ENCODE data around the gene RAPGEF3. TPM values are rescaled to one million over a fixed set of nuclear protein-coding genes. Genes with fewer than 3 reads are reported as not detected.

RAPGEF3 gene
- total and polyA plus RNA-seq, 4 donors = 8.3 to 40.4 (median 18.9) TPM

DNA sequence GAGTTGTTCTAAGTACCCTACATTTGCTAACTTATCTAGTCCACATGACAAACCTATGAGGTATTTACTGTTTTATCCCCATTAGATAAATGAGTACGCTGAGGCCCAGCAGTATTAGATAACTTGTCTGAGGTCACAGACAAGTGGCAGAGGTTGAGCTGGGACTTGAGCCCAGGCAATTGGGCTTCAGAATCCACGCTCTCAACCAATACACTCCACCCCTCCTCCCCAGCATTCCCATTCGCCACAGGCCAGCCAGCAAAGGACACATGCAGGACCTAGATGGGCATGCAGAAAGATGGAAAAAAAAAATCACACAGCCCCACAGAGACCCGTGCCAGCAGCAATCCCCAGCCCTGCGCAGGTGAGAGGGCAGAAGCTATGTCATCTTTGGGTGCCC, 48.7 kb upstream of the RAPGEF3 start:
- TF ChIP-seq, protein P1, sequence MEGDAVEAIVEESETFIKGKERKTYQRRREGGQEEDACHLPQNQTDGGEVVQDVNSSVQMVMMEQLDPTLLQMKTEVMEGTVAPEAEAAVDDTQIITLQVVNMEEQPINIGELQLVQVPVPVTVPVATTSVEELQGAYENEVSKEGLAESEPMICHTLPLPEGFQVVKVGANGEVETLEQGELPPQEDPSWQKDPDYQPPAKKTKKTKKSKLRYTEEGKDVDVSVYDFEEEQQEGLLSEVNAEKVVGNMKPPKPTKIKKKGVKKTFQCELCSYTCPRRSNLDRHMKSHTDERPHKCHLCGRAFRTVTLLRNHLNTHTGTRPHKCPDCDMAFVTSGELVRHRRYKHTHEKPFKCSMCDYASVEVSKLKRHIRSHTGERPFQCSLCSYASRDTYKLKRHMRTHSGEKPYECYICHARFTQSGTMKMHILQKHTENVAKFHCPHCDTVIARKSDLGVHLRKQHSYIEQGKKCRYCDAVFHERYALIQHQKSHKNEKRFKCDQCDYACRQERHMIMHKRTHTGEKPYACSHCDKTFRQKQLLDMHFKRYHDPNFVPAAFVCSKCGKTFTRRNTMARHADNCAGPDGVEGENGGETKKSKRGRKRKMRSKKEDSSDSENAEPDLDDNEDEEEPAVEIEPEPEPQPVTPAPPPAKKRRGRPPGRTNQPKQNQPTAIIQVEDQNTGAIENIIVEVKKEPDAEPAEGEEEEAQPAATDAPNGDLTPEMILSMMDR (IDR thresholded peaks at IDR 0.05; ENCODE audit: control extremely low read depth, extremely low read depth) = no peak
- peaks cover 0 to 10% (median 0%) of the 10 kb centered on the region in 4 donors for H3K36me3 ChIP-seq (ENCODE audit: control insufficient read depth in 4 of 4, insufficient read depth in 4 of 4, low read length in 4 of 4)
- no peaks in the 10 kb centered on the region for H3K27me3 ChIP-seq (ENCODE audit: control insufficient read depth in 3 of 3, insufficient read depth in 3 of 3, low read length in 2 of 3)
- ATAC-seq (ENCODE audit: insufficient read depth, low FRiP score) (no peak), DNase-seq (no peak)
- 46 to 66% methylated on average over 5 of the region's 5 CpGs for WGBS, 2 donors
- no peaks in the 10 kb centered on the region for H3K9me3 ChIP-seq (ENCODE audit: control insufficient read depth in 4 of 4, insufficient read depth in 3 of 4, low read length in 3 of 4)
- H3K27ac ChIP-seq (ENCODE audit: low read depth in 1 of 2, low read length in 1 of 2) = peak overlapping the region; percentile 76 to 91
- H3K4me3 ChIP-seq = no peak overlapping the region
- H3K9ac ChIP-seq (ENCODE audit: insufficient read depth in 1 of 2, low read length in 2 of 2) = no peak overlapping the region
- peaks cover 19 to 68% (median 56%) of the 10 kb centered on the region in 5 donors for H3K4me1 ChIP-seq (ENCODE audit: control insufficient read depth in 5 of 5, insufficient read depth in 5 of 5, low read length in 5 of 5)

DNA sequence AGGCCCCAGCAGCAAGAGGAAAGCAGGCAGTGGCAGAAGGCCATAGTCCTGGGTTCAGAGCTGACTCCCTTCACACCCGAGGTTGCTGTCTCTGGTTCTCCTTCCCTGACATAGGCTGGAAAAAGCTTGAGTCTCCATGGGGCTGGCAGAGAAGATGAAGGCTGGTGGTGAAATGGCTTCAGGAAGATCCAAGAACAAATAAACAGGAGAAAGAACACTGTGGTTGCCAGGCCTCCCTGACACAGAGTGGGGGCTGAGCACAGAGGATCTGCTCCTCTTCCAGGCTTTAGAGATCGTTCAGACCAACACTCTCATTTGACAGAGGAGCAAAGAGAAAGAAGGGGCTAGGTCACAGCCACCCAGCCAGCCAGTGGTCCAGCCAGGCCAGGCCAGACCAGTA, 46.7 kb upstream of the RAPGEF3 start:
- WGBS, 2 donors = 34 to 36% methylated on average over 2 of the region's 2 CpGs
- Histone ChIP-seq H3K4me1 (ENCODE audit: control insufficient read depth in 5 of 5, insufficient read depth in 5 of 5, low read length in 5 of 5) (peaks cover 9 to 68% (median 49%) of the 10 kb centered on the region in 5 donors), H3K9ac (ENCODE audit: insufficient read depth in 1 of 2, low read length in 2 of 2) (no peak overlapping the region), H3K9me3 (ENCODE audit: control insufficient read depth in 4 of 4, insufficient read depth in 3 of 4, low read length in 3 of 4) (no peaks in the 10 kb centered on the region), H3K4me3 (no peak overlapping the region), H3K27me3 (ENCODE audit: control insufficient read depth in 3 of 3, insufficient read depth in 3 of 3, low read length in 2 of 3) (no peaks in the 10 kb centered on the region), H3K27ac (ENCODE audit: low read depth in 1 of 2, low read length in 1 of 2) (peak overlapping the region in 1 of 2 donors; percentile 65), H3K36me3 (ENCODE audit: control insufficient read depth in 4 of 4, insufficient read depth in 4 of 4, low read length in 4 of 4) (peaks cover 0 to 10% (median 4%) of the 10 kb centered on the region in 4 donors)
- TF ChIP-seq, protein P1 (IDR thresholded peaks at IDR 0.05; ENCODE audit: control extremely low read depth, extremely low read depth) = no peak
- DNase-seq = no peak
- ATAC-seq (ENCODE audit: insufficient read depth, low FRiP score) = no peak

DNA sequence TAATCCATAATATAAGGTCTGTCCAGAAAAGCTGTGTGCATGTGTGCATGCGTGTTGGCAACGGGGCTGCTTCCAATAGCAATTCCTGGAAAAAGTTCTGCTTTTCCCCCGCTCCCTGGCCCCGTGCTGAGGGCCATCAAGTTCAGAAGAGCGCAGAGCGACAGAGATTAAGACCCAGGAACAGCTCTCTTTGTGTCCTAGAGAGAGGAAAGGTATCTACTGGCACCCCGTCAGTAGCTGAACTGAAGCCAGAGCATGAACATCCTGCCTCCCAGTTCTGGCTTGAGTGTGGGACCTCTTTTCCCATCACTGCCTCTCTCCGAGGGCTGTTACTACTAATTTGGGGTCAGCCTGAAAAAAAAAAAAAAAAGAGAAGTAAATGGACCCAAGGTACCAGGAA, 45.5 kb upstream of the RAPGEF3 start:
- Histone ChIP-seq H3K9me3 (ENCODE audit: control insufficient read depth in 4 of 4, insufficient read depth in 3 of 4, low read length in 3 of 4) (no peaks in the 10 kb centered on the region), H3K36me3 (ENCODE audit: control insufficient read depth in 4 of 4, insufficient read depth in 4 of 4, low read length in 4 of 4) (peaks cover 0 to 10% (median 4%) of the 10 kb centered on the region in 4 donors), H3K4me1 (ENCODE audit: control insufficient read depth in 5 of 5, insufficient read depth in 5 of 5, low read length in 5 of 5) (peaks cover 9 to 75% (median 45%) of the 10 kb centered on the region in 5 donors), H3K4me3 (no peak overlapping the region), H3K27me3 (ENCODE audit: control insufficient read depth in 3 of 3, insufficient read depth in 3 of 3, low read length in 2 of 3) (no peaks in the 10 kb centered on the region), H3K9ac (ENCODE audit: insufficient read depth in 1 of 2, low read length in 2 of 2) (no peak overlapping the region), H3K27ac (ENCODE audit: low read depth in 1 of 2, low read length in 1 of 2) (peak overlapping the region in 1 of 2 donors; percentile 87)
- ATAC-seq (ENCODE audit: insufficient read depth, low FRiP score) (no peak), DNase-seq (no peak)
- 63 to 82% methylated on average over 8 of the region's 8 CpGs for WGBS, 2 donors
- TF ChIP-seq, protein P1 (IDR thresholded peaks at IDR 0.05; ENCODE audit: control extremely low read depth, extremely low read depth) = no peak

Measured in lung (tissue), 12 donors.